Lung microvascular endothelial cell (primary cell): ENCODE measurements around the gene C10orf95. TPM values are rescaled to one million over a fixed set of nuclear protein-coding genes. Genes with fewer than 3 reads are reported as not detected.
A peak's percentile ranks its signal among the peaks of the same experiment; 100 is the strongest.

Experiments
- DNase-seq, 2 donors: peaks; one replicate each; pipeline versions ENCODE4 v3.0.0 to v3.0.0-alpha.2; 2010; ENCODE audit warnings: low read depth in 2 of 2
- total RNA-seq: library from RNA; depleted of rRNA; stranded (reverse); fragments of >200 nt; gene quantifications from 2 replicates; pipeline ENCODE4 v1.2.1, GENCODE V29; 2014

Gene C10orf95
- total RNA-seq, 1 donor from 2014 or later = not detected

- DNase-seq = no peak
Measured at GRCh38 chr10:102416283-102416682, 35.1 kb downstream of the C10orf95 start.

GRCh38 chr10:102414749-102415148, 36.6 kb downstream of the C10orf95 start:
- no peak for DNase-seq

GRCh38 chr10:102413806-102414561, 37.4 kb downstream of the C10orf95 start:
- DNase-seq = no peak

GRCh38 chr10:102413053-102413705, 38.2 kb downstream of the C10orf95 start:
- no peak for DNase-seq

GRCh38 chr10:102412293-102412692, 39.0 kb downstream of the C10orf95 start:
- DNase-seq = no peak

- DNase-seq = no peak
Measured at GRCh38 chr10:102411341-102412255, 39.7 kb downstream of the C10orf95 start.

- DNase-seq = no peak
Measured at GRCh38 chr10:102410429-102411073, 40.8 kb downstream of the C10orf95 start.

- no peak for DNase-seq
Measured at GRCh38 chr10:102409604-102410428, 41.5 kb downstream of the C10orf95 start.

- DNase-seq = peak in 1 of 2 donors; percentile 40
Measured at GRCh38 chr10:102408728-102409603, 42.4 kb downstream of the C10orf95 start.

GRCh38 chr10:102408131-102408727, 43.1 kb downstream of the C10orf95 start:
- no peak for DNase-seq

- DNase-seq = no peak
Measured at GRCh38 chr10:102407425-102408130, 43.8 kb downstream of the C10orf95 start.

- no peak for DNase-seq
Measured at GRCh38 chr10:102406815-102407214, 44.5 kb downstream of the C10orf95 start.

GRCh38 chr10:102405632-102406031, 45.7 kb downstream of the C10orf95 start:
- DNase-seq = no peak

- DNase-seq = no peak
Measured at GRCh38 chr10:102405108-102405571, 46.2 kb downstream of the C10orf95 start.

GRCh38 chr10:102404361-102405107, 46.8 kb downstream of the C10orf95 start:
- DNase-seq = no peak

GRCh38 chr10:102403115-102403514, 48.2 kb downstream of the C10orf95 start:
- DNase-seq = no peak

GRCh38 chr10:102402512-102402896, 48.8 kb downstream of the C10orf95 start:
- DNase-seq = no peak
